SW480 (cell line): ENCODE results near the gene PI4KA.

Experiments used
- DNase-seq: peaks from one replicate; pipeline ENCODE4 v3.0.0-alpha.2; 2016; ENCODE audit warnings: low spot score

The PI4KA gene

DNA sequence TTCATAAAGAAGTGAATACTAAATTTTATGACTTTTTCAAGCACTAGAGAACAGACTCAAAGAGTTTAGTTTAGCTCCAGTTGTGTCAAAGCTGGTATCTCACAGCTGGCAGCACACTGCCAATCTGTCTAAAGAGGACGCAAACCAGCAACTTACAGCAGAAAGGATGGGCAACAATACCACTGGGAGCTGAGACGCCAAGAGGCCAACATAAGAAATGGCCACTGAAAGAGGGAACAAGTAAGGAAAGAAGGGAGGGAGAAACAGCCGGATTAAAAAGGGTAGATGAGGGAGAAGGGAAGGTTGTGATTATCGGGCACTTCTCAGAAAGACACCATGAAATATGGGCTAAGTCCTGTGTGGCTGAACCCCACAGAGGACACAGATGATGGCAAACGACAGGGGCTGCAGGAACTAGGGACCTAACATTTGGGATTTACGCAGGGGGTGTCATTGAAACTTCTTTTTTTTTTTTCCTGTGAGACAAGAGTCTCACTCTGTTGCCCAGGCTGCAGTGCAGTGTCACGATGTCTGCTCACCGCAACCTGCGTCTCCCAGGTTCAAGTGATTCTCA is 43.0 kb downstream of the PI4KA start:
- no peak for DNase-seq

DNA sequence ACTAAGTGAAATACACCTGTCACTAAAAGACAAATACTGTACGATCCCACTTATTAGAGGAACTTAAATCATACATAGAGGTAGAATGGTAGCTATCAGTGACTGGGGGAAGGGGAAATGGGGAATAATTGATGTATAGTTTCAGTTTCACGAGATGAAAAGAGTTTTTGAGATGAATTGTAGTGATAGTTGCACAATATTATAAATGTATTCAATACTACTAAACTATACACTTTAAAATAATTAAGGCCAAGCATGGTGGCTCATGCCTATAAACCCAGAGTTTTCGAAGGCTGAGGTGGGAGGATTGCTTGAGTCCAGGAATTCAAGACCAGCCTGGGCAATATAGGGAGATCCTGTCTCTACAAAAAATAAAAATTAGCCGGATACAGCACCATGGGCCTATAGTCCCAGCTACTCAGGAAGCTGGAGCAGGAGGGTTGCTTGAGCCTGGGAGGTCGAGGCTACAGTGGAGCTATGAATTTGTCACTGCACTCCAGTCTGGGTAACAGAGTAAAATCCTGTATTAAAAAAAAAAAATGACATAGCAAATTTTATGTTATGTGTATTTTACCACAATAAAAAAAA is 44.3 kb downstream of the PI4KA start:
- DNase-seq: no peak

DNA sequence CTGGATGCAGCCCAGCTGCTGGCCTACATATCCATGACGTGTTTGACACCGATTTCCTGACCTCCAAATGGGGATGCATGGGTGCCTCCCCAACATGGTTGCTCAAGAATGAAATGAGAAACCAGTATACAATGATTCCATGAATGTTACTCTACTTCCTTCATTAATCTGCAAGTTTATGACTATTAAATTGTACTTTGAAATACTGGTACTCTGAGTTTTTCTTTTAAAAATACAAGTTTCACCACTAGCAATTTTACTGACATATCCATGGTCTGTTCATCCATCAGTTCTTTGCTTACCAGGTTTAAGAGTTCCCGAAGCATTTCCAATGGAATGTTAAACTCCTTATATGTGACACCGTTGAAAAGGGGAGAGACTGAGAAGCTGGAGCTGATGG is 45.6 kb downstream of the PI4KA start:
- DNase-seq: no peak

DNA sequence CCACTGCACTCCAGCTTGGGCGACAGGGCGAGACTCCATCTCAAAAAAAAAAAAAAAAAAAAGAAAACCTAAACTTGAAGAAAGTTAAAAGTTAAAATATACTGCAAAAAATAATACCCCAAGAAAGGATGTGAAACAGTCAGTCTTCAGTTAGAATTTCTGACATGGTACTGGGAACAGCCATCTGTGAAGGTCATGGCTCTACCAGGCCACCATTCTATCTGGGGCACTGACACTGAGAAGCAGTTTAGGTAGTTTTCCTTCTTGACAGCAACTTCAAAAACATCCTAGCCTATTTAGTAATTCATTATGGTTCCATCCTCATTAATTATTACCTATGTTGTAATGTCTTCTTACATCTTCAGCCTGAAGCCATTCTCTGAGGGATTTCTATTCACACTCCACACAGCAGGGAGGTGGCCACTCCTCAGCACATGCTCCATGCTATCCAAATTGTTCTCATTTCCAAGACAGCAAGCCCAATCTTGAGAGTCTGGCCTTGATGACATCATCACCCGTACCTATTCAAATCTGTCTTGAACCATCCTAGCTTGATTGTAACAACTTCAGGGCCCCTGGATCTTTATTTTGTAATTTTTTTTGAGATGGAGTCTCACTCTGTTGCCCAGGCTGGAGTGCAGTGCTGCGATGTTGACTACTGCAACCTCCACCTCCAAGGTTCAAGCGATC is 46.5 kb downstream of the PI4KA start:
- DNase-seq: no peak

DNA sequence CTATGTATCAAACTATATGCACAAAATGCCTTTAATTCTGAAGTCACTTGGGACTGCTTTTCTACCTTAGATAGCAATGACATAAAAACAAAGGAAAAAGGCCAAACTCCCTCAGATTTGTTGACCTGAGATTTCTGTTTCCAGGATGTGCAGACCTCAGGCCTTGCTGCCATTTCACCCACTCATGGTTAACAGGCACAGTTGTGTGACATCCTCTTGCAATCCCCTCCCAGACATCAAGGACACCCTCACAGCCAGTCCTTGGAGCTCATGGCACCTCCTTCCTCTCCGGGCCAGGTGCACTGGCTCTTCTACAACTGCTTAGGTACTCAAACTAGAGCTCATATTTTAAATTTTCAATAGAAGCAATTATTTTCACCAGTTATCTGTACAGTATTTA is 47.4 kb downstream of the PI4KA start:
- DNase-seq: no peak

DNA sequence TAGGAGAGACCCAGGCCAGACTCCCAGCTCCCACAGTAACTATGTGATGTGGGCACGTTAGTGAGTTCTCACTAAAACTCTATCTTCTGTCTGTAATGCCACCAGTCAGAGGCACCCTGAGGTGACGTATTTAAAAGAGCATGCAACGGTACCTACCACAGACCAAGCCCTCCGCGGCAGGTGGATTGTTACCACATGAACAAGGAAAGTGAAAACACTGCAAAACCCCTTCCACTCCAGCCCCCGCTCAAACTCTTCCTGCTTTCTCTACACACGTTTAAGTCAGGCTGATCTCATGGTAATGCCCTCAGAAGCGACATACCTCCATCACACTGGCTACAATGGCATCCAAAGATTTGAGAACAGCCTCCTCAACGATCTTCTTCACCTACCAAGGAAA is 48.0 kb downstream of the PI4KA start:
- DNase-seq: no peak

DNA sequence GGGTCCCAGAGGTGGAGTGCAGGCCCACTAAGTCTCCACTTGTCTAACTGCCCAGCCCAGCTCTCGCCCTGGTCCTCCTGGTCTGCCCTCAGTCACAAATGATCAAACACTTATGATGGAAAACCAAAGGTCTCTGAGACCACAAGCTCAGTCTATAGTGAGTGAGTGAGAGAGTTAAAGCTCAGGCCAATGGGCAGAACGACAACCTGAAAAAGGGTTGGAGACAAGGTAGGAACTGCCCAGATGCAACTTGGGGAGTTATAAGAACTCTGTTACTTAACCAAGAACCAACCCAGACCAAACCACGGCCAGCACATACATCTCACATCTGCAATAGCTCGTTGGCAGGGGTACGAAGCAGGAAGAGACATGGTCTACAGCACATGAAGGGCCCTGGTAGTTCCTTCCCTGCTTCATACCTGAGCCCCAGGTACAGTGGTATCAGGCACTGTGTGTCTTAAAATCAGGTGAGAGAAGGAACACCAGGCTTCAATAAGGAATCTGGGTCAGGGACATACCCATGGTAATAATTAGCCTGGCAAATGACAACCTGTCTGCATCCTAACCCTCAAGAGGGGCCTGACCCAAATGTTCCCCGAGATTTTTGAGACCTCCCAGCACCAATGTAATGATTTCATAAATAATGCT is 48.9 kb downstream of the PI4KA start:
- no peak for DNase-seq

DNA sequence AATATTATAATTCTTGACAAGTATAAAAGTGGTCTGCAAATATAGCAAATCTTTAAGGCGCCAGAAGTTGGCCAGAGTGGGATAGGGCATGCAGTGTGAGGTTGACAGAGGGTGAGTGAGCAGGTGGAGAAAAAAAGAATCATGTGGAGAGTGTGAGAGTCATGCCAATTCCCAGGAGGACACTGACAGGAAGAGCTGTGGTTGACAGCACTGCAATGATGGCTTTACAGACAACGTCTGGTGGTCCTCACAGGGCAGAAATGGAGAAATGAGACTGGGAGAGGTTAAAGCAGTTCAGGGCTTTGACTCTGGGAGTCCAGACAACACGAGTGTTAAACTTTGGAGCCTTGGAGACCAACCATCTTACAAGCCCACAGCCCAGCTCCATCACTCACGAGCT is 49.8 kb downstream of the PI4KA start:
- no peak for DNase-seq

DNA sequence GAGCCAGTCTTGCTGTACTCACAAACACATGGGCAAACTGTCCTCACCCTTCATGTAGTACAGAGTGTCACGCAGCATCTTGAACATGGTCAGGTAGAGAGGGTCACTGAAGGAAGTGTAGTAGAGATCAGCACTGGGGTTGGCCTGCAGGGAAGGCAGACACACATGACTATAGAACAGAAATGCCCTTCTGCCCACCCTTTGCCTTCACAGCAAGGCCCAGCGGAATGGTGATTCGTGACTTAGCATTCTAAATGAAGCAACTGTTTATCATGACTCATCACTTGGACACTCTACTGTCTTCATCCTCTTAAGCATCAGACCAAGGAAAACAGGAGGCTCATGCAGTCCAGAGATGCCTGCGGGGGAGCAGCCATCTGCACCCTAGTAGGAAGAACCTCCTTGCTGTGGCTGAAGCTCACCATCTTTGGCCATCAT is 51.3 kb downstream of the PI4KA start:
- peak; percentile 22 for DNase-seq

DNA sequence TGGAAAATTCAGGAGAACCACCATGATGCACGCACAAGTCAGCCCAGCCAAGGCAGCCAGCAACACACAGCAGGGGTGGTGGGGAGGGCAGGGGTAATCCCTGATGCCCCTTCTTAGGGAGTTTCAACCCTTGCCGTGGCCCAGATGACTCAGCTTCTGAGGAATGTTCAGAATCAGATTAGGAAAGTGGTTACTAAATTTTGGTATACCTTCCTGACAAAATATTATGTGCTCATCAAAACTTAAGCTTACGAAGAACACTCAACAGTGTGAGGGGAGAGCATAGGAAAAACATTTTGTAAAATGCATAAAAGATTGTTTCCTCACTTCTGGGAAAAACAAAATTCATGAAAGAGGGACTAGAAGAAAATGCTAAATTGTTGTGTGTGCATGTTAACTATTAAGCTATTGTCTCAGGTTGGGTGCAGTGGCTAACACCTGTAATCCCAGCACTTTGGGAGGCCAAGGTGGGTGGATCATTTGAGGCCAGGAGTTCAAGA is 52.6 kb downstream of the PI4KA start:
- DNase-seq: no peak

DNA sequence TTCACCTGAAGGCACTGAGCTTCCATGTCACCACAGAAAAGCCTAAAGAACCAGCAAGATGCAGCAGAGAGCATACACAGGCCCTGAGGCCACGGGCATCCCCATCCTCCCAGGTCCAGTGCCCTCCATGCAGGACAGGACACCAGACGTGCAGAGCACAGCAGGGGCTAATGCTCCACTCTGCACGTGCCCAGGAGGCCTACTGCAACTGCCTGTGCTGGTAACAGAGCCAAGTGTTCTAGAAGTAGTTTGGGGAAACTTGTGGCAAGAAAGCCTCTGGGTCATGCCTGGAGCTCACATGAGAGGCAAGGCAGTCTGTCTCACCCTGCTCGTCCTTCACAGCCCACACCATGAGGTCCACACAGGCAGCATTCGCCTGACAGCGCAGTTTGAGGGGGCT is 54.0 kb downstream of the PI4KA start:
- DNase-seq: no peak

DNA sequence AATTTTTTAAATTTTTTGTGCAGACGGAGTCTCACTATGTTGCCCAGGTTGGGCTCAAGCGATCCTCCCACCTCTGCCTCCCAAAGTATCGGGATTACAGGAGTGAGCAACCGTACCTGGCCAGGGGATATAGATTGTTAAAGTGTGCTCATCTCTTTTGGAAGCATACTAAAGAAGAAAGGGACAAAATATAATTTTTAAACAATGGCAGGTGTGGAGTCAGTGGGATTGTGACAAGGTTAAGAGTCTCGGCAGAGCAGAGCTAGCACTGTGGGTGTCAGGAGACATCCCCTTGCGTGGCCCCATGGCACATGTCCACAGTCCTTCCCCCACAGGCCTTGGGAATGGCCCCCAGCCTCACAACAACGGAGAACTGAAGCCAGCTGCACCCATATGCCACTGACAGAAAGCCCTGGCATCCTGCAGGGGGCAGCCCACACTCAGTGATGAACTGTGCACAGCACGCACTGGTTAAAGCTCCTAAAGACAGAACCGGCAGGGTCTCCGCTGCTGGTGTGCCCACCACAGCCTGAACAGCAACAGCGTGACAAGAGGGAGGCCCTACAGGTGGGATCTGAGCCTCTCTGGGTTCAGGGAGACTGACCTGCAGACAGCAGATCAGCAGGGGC is 54.8 kb downstream of the PI4KA start:
- DNase-seq: no peak

DNA sequence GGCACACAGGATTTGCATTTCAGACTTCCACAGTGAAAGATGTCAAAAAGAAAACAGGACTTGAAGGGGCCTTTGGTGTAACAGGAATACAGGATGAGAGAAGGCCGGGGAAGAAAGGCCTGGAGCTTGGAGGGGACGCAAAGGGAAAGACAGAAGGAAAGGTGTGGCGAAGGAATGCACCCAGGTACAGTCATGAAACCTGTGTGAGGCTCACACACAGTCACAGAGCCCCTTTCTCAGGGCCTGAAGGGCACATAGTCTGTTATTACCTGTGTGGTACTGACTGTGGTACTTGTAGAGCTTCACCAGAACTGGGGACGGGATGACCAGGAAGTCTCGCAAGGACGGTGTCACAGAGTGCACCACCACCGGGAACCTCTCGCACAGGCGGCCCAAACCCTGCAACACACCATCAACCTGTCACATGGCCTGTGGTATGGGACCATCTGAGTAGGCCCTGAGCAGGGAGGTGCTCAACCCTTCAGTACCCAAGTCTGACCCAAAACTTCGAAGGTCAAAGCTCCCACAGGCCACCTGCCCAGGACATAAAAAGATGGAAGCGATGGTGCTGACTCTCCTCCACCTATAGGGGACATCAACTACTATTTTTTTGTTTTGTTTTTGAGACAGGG is 55.6 kb downstream of the PI4KA start:
- DNase-seq: no peak

DNA sequence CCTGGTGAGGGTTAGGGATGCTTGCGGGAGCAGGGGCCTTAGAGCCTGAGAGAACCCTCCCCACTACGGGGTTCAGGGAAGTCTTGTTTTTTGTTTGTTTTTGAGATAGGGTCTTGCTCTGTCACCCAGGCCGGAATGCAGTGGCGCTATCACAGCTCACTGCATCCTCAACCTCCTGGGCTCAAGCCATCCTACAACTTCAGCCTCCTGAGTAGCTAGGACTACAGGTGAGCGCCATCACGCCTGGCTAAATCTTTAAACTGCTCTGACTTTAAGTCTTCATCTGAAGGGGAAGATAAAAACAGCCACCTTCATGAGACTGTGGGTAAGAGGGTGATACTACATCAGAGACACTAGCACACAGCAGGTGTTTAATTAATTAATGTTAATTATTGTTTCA is 56.2 kb downstream of the PI4KA start:
- no peak for DNase-seq

DNA sequence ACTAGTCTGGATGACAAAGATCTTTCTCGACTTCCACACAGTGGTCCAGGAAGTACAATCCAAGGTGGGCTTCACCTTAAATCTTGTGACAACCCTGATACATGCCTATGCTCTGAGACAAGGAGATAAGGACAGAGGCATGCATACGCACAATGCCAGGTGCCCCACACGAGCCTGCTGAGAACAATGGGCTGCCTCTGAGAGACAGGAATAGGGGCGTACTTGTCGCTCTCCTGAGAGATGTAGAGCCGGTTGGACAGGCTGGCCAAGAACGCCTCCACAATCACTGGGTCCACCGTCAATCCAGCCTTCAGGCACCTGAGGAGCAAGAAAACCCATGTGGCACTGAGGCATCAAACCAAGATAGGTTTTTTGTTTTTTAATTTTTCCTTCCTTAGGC is 59.2 kb downstream of the PI4KA start:
- DNase-seq: no peak

DNA sequence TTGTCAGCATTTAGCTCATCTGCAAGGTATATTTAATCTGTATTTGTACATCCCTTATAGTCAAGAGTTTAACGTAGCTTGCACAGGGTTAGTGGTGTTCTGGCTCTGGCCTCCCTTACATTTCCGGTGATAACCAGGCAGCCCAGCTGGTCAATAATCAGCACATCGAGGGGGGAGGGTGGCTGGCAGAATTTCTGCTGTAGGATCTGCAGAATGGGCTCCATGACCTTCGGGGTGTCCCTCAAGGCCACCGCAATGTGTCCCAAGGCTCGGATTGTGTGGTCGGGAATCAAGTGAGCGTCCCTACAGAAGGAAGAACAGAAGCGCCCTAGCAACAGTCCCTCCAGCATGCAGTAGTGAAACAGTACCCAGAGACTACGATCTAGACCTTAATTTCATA is 59.6 kb downstream of the PI4KA start:
- DNase-seq: no peak

DNA sequence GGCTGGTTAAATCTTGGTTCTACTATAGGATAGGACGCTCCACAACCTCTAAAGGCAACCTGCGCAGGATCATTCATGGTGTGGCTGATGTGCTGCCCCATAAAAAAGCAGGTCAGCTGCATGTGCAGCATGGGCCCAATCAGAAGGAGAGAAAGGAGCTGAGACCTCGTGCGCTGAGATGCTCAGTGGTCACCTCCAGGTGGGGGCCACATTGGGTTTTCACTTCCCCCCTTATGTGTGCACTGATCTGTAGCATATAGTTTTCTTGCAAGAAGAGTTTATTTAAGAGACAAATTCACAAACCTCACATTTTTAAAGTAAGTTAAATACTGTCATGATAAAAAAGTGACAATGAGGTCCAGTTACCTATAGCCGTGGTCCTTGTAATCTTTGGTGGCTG is 60.4 kb downstream of the PI4KA start:
- DNase-seq: no peak

DNA sequence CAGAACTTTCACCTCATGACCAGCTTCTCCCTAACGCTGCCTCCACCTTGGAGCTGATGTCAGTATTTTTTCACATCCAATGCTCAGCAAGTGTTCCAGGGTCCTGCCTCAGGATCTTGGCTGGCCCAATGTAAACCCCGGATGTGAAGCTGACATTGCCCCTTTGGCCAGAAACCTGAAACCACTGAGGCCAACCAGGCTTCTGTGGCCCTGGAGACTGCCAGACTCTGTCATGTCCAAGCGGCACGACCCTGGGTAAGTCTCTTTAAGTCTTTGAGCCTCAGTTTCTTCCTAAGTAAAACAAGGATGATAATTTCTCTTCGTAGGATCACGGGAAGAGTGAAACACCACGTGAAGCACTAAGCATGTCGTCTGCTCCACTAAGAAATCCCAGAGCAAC is 61.9 kb downstream of the PI4KA start:
- DNase-seq: no peak

DNA sequence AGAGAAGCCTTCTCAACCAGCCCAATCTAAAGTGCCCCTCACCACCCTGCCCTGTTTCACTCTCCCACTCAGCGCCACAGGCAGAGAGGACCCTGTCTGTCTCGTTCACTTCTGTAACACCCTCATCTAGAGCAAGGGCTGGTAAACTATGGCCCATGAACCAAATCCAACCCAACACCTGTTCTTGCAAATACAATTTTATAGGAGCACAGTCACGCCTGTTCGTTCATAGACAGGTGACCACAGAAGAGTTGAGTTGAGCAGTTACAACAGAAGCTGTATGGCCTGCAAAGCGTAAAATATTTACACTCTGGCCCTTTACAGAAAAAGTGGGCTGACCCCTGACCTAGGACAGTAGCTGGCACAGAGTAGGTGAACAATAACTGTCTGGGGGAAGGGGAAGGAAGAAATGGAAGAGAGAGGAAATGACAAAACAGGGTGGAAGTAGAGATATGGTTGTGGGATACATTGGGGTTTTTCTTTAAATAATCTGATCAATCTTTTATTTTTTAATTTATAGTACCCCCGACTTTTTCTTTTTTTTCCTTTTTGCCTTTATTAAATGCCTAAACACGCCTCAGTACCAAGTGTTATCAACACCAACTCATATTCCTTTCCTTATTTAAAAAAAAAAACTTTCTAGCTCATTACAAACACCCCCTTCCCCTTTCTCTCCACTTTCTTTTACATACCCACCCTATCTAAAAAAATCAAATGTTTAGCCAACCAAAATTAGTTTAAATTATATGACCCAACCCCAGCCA is 63.8 kb downstream of the PI4KA start:
- no peak for DNase-seq

DNA sequence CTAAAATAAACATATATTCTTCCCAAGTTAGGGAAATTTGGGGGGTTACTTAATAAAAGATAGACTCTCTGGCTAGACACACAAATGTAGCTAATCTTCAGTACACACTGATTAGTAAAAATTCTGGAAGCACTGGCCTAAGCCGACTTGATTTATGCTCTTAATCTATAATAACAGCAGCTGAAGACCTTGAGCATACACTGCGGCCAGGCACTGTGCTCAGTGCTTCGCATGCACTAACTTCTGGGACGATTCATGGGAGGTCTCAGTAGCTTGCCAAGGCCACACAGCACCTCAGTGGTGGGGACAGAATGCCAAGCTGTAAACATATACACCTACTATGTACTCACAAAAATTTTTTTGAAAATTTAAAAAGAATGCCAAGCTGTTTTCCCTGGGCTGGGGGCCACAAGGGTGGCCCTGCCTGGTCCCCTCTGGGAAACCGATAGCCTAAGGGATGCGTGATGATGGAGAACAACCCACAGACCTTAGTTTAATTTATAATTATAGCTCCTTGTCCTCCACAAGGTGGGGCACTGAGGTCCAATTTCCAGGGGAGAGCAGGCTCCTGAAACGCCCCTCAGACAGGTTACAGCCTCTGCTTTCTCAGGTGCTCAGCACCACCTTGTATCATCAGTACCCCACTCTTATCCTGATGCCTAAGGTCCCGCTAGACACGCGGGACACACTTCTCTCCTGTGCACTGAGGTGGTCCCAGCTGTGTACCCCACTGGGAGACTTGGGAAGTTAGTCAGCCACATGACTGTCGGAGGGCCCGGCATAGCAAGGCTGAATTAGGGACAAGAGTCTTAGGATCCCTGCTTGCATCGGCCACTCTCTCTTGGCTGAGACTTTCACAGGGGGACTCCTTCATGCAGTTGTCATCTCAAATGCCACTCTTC is 64.6 kb downstream of the PI4KA start:
- no peak for DNase-seq
